Measurements from ENCODE around the gene TNFSF13.

The TNFSF13 gene

GRCh38 chr17:7573324-7574080 is 15.0 kb downstream of the TNFSF13 start:
- Mint-ChIP-seq H3K4me3 (peak overlapping the region; percentile 98 to 100), H3K27ac (peak overlapping the region; percentile 100), H3K36me3 (ENCODE audit: insufficient read depth) (peaks cover 75% of the 10 kb centered on the region), H3K27me3 (no peaks in the 10 kb centered on the region), H3K9me3 (no peaks in the 10 kb centered on the region), H3K4me1 (ENCODE audit: low read depth in 2 of 2) (peaks cover 30 to 34% of the 10 kb centered on the region in 2 donors)
- DNase-seq, result peak; percentile 84 to 89 (median 87)
- ATAC-seq (replicated peaks), result peak; percentile 50

DNA sequence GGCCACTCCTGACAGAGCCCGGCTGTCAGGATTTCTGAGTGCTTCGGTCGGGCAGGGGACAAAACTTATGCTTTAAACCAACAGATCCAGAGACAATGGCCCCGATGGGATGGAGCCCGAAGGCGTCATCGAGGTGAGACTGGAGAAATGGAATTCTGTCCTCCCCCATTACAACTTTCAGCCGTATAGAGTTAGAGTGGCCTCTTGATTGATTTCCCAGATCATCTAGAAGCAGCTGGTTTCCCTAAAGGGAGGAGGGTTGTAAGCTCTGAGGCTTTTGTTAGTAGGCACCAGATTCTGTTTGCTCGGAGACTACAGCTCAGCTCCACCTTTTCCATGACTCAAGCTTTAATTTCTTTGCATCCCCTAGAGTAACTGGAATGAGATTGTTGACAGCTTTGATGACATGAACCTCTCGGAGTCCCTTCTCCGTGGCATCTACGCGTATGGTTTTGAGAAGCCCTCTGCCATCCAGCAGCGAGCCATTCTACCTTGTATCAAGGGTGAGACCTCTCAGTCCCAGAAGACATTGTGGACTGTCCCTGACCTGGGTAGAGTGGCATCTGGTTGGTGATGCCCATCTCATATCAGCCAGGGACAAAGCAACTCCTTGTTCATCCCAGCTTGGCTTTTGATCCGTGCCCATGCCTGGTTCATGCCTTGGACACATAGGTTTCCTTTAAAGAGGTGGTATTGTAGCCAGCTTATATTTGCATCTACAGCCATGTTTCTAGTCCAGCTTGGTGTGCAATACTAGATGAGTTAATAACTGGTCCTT is 15.8 kb downstream of the TNFSF13 start:
- Mint-ChIP-seq H3K4me3 (peak overlapping the region; percentile 98 to 100), H3K4me1 (ENCODE audit: low read depth in 2 of 2) (peaks cover 36 to 41% of the 10 kb centered on the region in 2 donors), H3K9me3 (no peaks in the 10 kb centered on the region), H3K27me3 (no peaks in the 10 kb centered on the region), H3K27ac (peak overlapping the region; percentile 100), H3K36me3 (ENCODE audit: insufficient read depth) (peaks cover 84% of the 10 kb centered on the region)
- ATAC-seq (replicated peaks) (no peak), DNase-seq (no peak)

- H3K9me3 Mint-ChIP-seq, result no peaks in the 10 kb centered on the region
- H3K36me3 Mint-ChIP-seq (ENCODE audit: insufficient read depth), result peaks cover 89% of the 10 kb centered on the region
- DNase-seq, result no peak
- peak overlapping the region in 1 of 2 donors; percentile 100 for H3K27ac Mint-ChIP-seq
- peaks cover 45 to 48% of the 10 kb centered on the region in 2 donors for H3K4me1 Mint-ChIP-seq (ENCODE audit: low read depth in 2 of 2)
- peak overlapping the region; percentile 18 to 98 for H3K4me3 Mint-ChIP-seq
- no peaks in the 10 kb centered on the region for H3K27me3 Mint-ChIP-seq
- ATAC-seq (replicated peaks), result no peak
These were observed 16.9 kb downstream of the TNFSF13 start for GRCh38 chr17:7575481-7575883.

- peak overlapping the region; percentile 18 to 98 for H3K4me3 Mint-ChIP-seq
- peak overlapping the region in 1 of 2 donors; percentile 94 for H3K27ac Mint-ChIP-seq
- H3K27me3 Mint-ChIP-seq, result no peaks in the 10 kb centered on the region
- DNase-seq, result no peak
- no peak for ATAC-seq (replicated peaks)
- peaks cover 87% of the 10 kb centered on the region for H3K36me3 Mint-ChIP-seq (ENCODE audit: insufficient read depth)
- peaks cover 48 to 50% of the 10 kb centered on the region in 2 donors for H3K4me1 Mint-ChIP-seq (ENCODE audit: low read depth in 2 of 2)
- no peaks in the 10 kb centered on the region for H3K9me3 Mint-ChIP-seq
These were observed 17.4 kb downstream of the TNFSF13 start for GRCh38 chr17:7575959-7576358.

DNA sequence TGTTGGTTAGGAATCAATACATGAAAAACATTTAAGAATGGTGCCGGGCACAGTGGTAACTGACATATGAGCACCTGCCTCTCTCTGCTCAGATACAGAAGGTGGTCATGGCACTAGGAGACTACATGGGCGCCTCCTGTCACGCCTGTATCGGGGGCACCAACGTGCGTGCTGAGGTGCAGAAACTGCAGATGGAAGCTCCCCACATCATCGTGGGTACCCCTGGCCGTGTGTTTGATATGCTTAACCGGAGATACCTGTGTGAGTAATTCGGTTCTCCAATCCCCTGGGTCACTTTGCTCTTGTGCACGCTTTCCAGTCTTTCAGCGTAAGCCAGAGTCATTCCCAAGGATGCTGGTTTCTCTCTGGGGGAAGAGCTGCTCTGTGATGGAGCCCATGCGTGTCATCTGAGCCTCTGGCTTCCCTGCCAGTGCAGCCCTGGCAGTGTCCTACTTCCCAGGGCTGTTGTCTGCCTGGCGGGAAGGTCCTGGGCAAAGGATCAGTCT is 17.9 kb downstream of the TNFSF13 start:
- peaks cover 84% of the 10 kb centered on the region for H3K36me3 Mint-ChIP-seq (ENCODE audit: insufficient read depth)
- ATAC-seq (replicated peaks) (no peak), DNase-seq (no peak)
- H3K4me1 Mint-ChIP-seq (ENCODE audit: low read depth in 2 of 2), result peaks cover 48 to 50% of the 10 kb centered on the region in 2 donors
- no peaks in the 10 kb centered on the region for H3K27me3 Mint-ChIP-seq
- H3K27ac Mint-ChIP-seq, result peak overlapping the region in 1 of 2 donors; percentile 94
- peak overlapping the region; percentile 6 to 25 for H3K4me3 Mint-ChIP-seq
- H3K9me3 Mint-ChIP-seq, result no peaks in the 10 kb centered on the region

- Mint-ChIP-seq H3K27me3 (no peaks in the 10 kb centered on the region), H3K36me3 (ENCODE audit: insufficient read depth) (peaks cover 80% of the 10 kb centered on the region), H3K4me3 (peak overlapping the region; percentile 28 to 29), H3K9me3 (no peaks in the 10 kb centered on the region), H3K4me1 (ENCODE audit: low read depth in 2 of 2) (peaks cover 40 to 46% of the 10 kb centered on the region in 2 donors), H3K27ac (peak overlapping the region; percentile 70 to 94)
- no peak for DNase-seq
- no peak for ATAC-seq (replicated peaks)
These were observed 19.0 kb downstream of the TNFSF13 start for GRCh38 chr17:7577327-7578199.

DNA sequence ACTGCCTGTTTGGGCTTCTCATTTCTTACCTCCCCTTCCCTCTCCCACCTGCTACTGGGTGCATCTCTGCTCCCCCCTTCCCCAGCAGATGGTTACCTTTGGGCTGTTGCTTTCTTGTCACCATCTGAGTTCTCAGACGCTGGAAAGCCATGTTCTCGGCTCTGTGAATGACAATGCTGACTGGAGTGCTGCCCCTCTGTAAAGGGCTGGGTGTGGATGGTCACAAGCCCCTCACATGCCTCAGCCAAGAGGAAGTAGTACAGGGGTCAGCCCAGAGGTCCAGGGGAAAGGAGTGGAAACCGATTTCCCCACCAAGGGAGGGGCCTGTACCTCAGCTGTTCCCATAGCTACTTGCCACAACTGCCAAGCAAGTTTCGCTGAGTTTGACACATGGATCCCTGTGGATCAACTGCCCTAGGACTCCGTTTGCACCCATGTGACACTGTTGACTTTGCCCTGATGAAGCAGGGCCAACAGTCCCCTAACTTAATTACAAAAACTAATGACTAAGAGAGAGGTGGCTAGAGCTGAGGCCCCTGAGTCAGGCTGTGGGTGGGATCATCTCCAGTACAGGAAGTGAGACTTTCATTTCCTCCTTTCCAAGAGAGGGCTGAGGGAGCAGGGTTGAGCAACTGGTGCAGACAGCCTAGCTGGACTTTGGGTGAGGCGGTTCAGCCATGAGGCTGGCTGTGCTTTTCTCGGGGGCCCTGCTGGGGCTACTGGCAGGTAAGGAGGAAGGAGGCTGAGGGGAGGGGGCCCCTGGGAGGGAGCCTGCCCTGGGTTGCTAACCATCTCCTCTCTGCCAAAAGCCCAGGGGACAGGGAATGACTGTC is 20.7 kb downstream of the TNFSF13 start, which contains the start of gene CD68:
Gene CD68, plus strand, starts transcription at position 638 of the 833 bp plus-strand sequence. Its CDS starts 40 bp downstream, at position 678.
- DNase-seq (no peak), ATAC-seq (replicated peaks) (peak; percentile 27)
- Mint-ChIP-seq H3K27ac (peak within 1 kb of the TSS; percentile 86 to 94), H3K27me3 (no peaks in the 10 kb centered on the region), H3K4me3 (peak within 1 kb of the TSS; percentile 50 to 64), H3K9me3 (no peaks in the 10 kb centered on the region), H3K36me3 (ENCODE audit: insufficient read depth) (peaks cover 75% of the 10 kb centered on the region), H3K4me1 (ENCODE audit: low read depth in 2 of 2) (peaks cover 36 to 48% of the 10 kb centered on the region in 2 donors)

DNA sequence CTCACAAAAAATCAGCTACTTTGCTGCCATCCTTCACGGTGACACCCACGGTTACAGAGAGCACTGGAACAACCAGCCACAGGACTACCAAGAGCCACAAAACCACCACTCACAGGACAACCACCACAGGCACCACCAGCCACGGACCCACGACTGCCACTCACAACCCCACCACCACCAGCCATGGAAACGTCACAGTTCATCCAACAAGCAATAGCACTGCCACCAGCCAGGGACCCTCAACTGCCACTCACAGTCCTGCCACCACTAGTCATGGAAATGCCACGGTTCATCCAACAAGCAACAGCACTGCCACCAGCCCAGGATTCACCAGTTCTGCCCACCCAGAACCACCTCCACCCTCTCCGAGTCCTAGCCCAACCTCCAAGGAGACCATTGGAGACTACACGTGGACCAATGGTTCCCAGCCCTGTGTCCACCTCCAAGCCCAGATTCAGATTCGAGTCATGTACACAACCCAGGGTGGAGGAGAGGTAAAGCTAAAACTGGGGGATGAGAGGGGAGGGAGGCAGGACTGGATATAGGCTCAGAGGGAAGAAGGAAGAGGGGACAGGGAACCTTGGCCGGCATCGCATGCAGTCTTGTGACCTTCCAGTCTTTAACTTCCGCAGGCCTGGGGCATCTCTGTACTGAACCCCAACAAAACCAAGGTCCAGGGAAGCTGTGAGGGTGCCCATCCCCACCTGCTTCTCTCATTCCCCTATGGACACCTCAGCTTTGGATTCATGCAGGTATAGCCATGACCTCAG is 21.5 kb downstream of the TNFSF13 start:
- H3K4me3 Mint-ChIP-seq, result peak overlapping the region in 1 of 2 donors; percentile 64
- H3K27ac Mint-ChIP-seq, result peak overlapping the region; percentile 86 to 94
- no peak for DNase-seq
- no peaks in the 10 kb centered on the region for H3K27me3 Mint-ChIP-seq
- H3K9me3 Mint-ChIP-seq, result no peaks in the 10 kb centered on the region
- peaks cover 40 to 50% of the 10 kb centered on the region in 2 donors for H3K4me1 Mint-ChIP-seq (ENCODE audit: low read depth in 2 of 2)
- H3K36me3 Mint-ChIP-seq (ENCODE audit: insufficient read depth), result peaks cover 72% of the 10 kb centered on the region
- no peak for ATAC-seq (replicated peaks)

DNA sequence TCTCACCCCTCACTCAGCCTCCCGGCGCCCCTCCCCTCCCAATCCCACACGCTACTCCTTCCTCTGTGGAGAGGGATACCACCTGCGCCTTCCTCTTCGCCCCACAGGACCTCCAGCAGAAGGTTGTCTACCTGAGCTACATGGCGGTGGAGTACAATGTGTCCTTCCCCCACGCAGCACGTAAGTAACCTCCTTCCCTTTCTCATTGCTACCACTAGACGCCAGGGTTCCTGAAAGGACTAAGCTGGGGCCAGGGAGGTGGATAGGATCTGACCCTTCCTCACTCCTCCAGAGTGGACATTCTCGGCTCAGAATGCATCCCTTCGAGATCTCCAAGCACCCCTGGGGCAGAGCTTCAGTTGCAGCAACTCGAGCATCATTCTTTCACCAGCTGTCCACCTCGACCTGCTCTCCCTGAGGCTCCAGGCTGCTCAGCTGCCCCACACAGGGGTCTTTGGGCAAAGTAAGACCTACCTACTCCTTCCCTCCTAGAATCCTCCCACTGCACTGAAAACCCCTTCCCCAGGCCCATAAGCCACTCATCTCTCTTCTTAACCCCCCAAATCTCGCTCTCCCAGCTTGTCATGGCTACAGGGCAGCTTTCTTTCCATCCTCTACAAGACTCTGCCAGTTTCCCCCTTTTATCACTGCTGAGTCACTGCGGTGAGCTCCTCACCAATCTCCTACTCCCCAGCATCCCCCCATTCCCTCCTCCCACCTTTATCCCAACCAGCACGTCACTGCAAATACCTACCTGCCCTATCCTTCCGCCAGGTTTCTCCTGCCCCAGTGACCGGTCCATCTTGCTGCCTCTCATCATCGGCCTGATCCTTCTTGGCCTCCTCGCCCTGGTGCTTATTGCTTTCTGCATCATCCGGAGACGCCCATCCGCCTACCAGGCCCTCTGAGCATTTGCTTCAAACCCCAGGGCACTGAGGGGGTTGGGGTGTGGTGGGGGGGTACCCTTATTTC is 22.3 kb downstream of the TNFSF13 start:
- Mint-ChIP-seq H3K27ac (peak overlapping the region; percentile 14 to 94), H3K9me3 (no peaks in the 10 kb centered on the region), H3K27me3 (no peaks in the 10 kb centered on the region), H3K4me3 (peak overlapping the region in 1 of 2 donors; percentile 64), H3K4me1 (ENCODE audit: low read depth in 2 of 2) (peaks cover 43 to 53% of the 10 kb centered on the region in 2 donors), H3K36me3 (ENCODE audit: insufficient read depth) (peaks cover 66% of the 10 kb centered on the region)
- DNase-seq (no peak), ATAC-seq (replicated peaks) (no peak)

DNA sequence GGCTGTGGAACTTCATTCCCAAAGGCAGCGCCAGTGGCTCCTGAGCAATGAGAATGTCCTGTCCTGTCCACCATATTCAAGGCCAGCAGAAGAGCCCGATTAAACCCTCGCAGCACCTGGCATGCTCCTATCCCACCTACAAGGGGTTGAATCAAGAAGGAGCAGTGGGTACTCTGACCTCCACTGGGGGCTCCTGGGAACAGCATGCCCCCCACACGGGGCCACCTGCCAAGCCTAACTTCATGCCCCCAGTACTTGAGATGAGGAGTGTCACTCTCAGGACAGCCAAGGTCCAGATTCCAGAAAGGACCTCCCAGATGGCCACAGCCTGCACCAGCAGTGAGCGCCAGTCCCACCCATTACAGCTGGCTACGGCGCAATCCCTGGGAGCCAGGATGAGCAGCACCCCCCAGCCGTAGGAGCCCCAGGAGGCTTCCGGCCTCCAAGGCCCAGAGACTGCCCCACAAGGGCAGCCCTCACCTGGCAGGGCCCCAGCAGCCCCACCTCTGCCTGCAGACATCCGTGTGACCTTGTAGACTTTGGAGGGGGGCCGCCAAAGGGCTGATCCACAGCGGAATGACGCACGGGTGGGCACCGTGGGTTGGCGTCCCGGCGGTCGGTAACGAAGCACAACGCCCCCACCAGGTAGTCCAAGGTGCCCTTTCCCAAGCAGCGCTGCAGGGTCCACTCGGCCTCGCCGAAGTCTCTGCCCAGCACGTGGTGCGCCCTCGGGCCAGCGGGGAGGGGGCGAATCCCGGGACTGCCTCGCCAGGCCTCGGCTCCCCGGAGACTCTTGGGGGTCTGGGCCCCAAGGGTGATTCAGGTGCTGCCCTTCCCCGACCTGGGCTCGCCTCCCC is 24.1 kb downstream of the TNFSF13 start:
- Mint-ChIP-seq H3K4me3 (peak overlapping the region; percentile 92), H3K4me1 (ENCODE audit: low read depth in 2 of 2) (peaks cover 36 to 43% of the 10 kb centered on the region in 2 donors), H3K27ac (peak overlapping the region; percentile 92 to 96), H3K36me3 (ENCODE audit: insufficient read depth) (peaks cover 50% of the 10 kb centered on the region), H3K9me3 (no peaks in the 10 kb centered on the region), H3K27me3 (no peaks in the 10 kb centered on the region)
- ATAC-seq (replicated peaks), result no peak
- no peak for DNase-seq
